Small intestine (tissue), 7 donors: Measurements from ENCODE around the gene ZNF211. TPM values are rescaled to one million over a fixed set of nuclear protein-coding genes. Genes with fewer than 3 reads are reported as not detected.
A peak's percentile ranks its signal among the peaks of the same experiment; 100 is the strongest.

ENCODE experiments used
- DNase-seq, 2 donors: peaks; one replicate each; pipeline versions ENCODE4 v3.0.0 to v3.0.0-alpha.2; 2013
- FAIRE-seq: peaks from 2 replicates; lab custom pipeline; 2012; peaks lifted over from hg19 to GRCh38; lab: Jason Lieb, UNC
- H3K27ac ChIP-seq, 3 donors: one replicate each; pipeline ENCODE4 v1.5.1; 2013; ENCODE audit warnings: low read length in 2 of 3, mild to moderate bottlenecking in 2 of 3, control low read depth in 1 of 3, inconsistent platforms in 1 of 3, low read depth in 1 of 3, moderate library complexity in 1 of 3
- H3K27me3 ChIP-seq, 3 donors: one replicate each; pipeline ENCODE4 v1.6.1; 2013; ENCODE audit warnings: low read length in 3 of 3, inconsistent platforms in 1 of 3; ENCODE audit not compliant: control insufficient read depth in 3 of 3, insufficient read depth in 3 of 3
- H3K36me3 ChIP-seq, 3 donors: one replicate each; pipeline ENCODE4 v1.6.1; 2013; ENCODE audit warnings: low read length in 3 of 3, inconsistent platforms in 1 of 3, low read depth in 1 of 3, mild to moderate bottlenecking in 1 of 3, moderate library complexity in 1 of 3; ENCODE audit not compliant: control insufficient read depth in 3 of 3, insufficient read depth in 2 of 3
- H3K4me1 ChIP-seq, 3 donors: one replicate each; pipeline ENCODE4 v1.6.1; 2013; ENCODE audit warnings: low read length in 2 of 3, inconsistent platforms in 1 of 3, low read depth in 1 of 3, mild to moderate bottlenecking in 1 of 3, moderate library complexity in 1 of 3; ENCODE audit not compliant: control insufficient read depth in 3 of 3, insufficient read depth in 2 of 3
- H3K4me3 ChIP-seq, 3 donors: one replicate each; pipeline ENCODE4 v1.5.1; 2013; ENCODE audit warnings: low read length in 3 of 3, control low read depth in 1 of 3, inconsistent platforms in 1 of 3, low read depth in 1 of 3, mild to moderate bottlenecking in 1 of 3, moderate library complexity in 1 of 3
- H3K9me3 ChIP-seq, 2 donors: one replicate each; pipeline ENCODE4 v1.6.1; 2013; ENCODE audit warnings: low read depth in 1 of 2, low read length in 1 of 2; ENCODE audit not compliant: control insufficient read depth in 2 of 2, insufficient read depth in 1 of 2
- WGBS, 3 donors: extraction: QIAGEN DNeasy Blood & Tissue Kit; methylation state at CpG; one replicate each; pipeline ENCODE4 v1.1.7; 2013; 5-methylcytosine and 5-hydroxymethylcytosine counted together
- polyA plus RNA-seq, 4 donors: library from polyadenylated mRNA; stranded (reverse) in 3 of 4; unstranded in 1 of 4; fragments of 200-250 nt in 3 of 4; fragments of 120-200 nt in 1 of 4; gene quantifications; one replicate each; pipeline versions ENCODE4 v1.2.1 to v1.2.3, GENCODE V29; 2013
- donor health status: healthy with polysubstance abuse.
- donor health status: control.
- donor health status: control.
- donor health status: Bipolar disorder and iron deficiency.
- donor health status: healthy.

ZNF211 gene
- polyA plus RNA-seq, 4 donors, result 4.3 to 20.0 (median 9.7) TPM

- no peak for FAIRE-seq
- Histone ChIP-seq H3K9me3 (peaks cover 7 to 57% of the 10 kb centered on the region in 2 donors), H3K4me3 (peak within 1 kb of the TSS; percentile 81 to 87 (median 87)), H3K27me3 (no peaks in the 10 kb centered on the region), H3K27ac (peak within 1 kb of the TSS in 2 of 3 donors; percentile 29 to 34), H3K36me3 (peaks cover 10 to 35% (median 21%) of the 10 kb centered on the region in 3 donors), H3K4me1 (peaks cover 0 to 3% (median 0%) of the 10 kb centered on the region in 3 donors)
- WGBS, 3 donors, result 2 to 3% (median 2%) methylated on average over 64 of the region's 64 CpGs
- DNase-seq, result peak; percentile 89 to 98
Observed at GRCh38 chr19:57613941-57614743, 18.8 kb upstream of the ZNF211 start, which contains the start of gene ZNF134. Gene ZNF134 (plus strand): TSS chr19:57614242. CDS start chr19:57619469, 5,227 bp downstream.

- Histone ChIP-seq H3K27ac (no peak overlapping the region), H3K4me1 (peaks cover 0 to 3% (median 0%) of the 10 kb centered on the region in 3 donors), H3K9me3 (peaks cover 13 to 62% of the 10 kb centered on the region in 2 donors), H3K27me3 (no peaks in the 10 kb centered on the region), H3K4me3 (peak overlapping the region in 1 of 3 donors; percentile 81), H3K36me3 (peaks cover 18 to 44% (median 33%) of the 10 kb centered on the region in 3 donors)
- DNase-seq, result no peak
- FAIRE-seq, result no peak
- WGBS, 3 donors, result 94 to 99% (median 97%) methylated on average over 3 of the region's 3 CpGs
Observed at GRCh38 chr19:57615346-57615745, 17.6 kb upstream of the ZNF211 start.

GRCh38 chr19:57620673-57621348 lies 12.2 kb upstream of the ZNF211 start:
- Histone ChIP-seq H3K4me1 (no peaks in the 10 kb centered on the region), H3K27ac (no peak overlapping the region), H3K27me3 (no peaks in the 10 kb centered on the region), H3K9me3 (peaks cover 15 to 87% of the 10 kb centered on the region in 2 donors), H3K4me3 (no peak overlapping the region), H3K36me3 (peaks cover 33 to 60% (median 49%) of the 10 kb centered on the region in 3 donors)
- FAIRE-seq (no peak), DNase-seq (no peak)
- WGBS, 3 donors, result 97 to 98% (median 98%) methylated on average over 10 of the region's 10 CpGs

GRCh38 chr19:57623091-57623490 lies 9.9 kb upstream of the ZNF211 start:
- Histone ChIP-seq H3K36me3 (peaks cover 31 to 43% (median 42%) of the 10 kb centered on the region in 3 donors), H3K4me3 (no peak overlapping the region), H3K27ac (no peak overlapping the region), H3K4me1 (no peaks in the 10 kb centered on the region), H3K9me3 (peaks cover 14 to 76% of the 10 kb centered on the region in 2 donors), H3K27me3 (no peaks in the 10 kb centered on the region)
- DNase-seq, result no peak
- FAIRE-seq, result no peak

GRCh38 chr19:57633832-57634131 lies 814 bp downstream of the ZNF211 start:
- no peak for DNase-seq
- Histone ChIP-seq H3K36me3 (peaks cover 0 to 12% (median 2%) of the 10 kb centered on the region in 3 donors), H3K4me1 (peaks cover 0 to 5% (median 5%) of the 10 kb centered on the region in 3 donors), H3K27me3 (no peaks in the 10 kb centered on the region), H3K4me3 (peak overlapping the region; percentile 76 to 93 (median 91)), H3K9me3 (peaks cover 0 to 14% of the 10 kb centered on the region in 2 donors), H3K27ac (no peak overlapping the region)
- 53 to 81% (median 74%) methylated on average over 6 of the region's 6 CpGs for WGBS, 3 donors
- FAIRE-seq, result no peak

- DNase-seq (no peak), FAIRE-seq (no peak)
- Histone ChIP-seq H3K27ac (no peak overlapping the region), H3K4me3 (no peak overlapping the region), H3K9me3 (peaks cover 2 to 38% of the 10 kb centered on the region in 2 donors), H3K27me3 (no peaks in the 10 kb centered on the region), H3K4me1 (peaks cover 0 to 5% (median 5%) of the 10 kb centered on the region in 3 donors), H3K36me3 (peaks cover 19 to 29% (median 28%) of the 10 kb centered on the region in 3 donors)
- 96 to 98% (median 97%) methylated on average over 4 of the region's 4 CpGs for WGBS, 3 donors
Observed at GRCh38 chr19:57637379-57637778, 4.4 kb downstream of the ZNF211 start.

- 96 to 97% (median 97%) methylated on average over 4 of the region's 4 CpGs for WGBS, 3 donors
- DNase-seq (no peak), FAIRE-seq (no peak)
- H3K4me3 ChIP-seq, result no peak overlapping the region
- peaks cover 2 to 52% of the 10 kb centered on the region in 2 donors for H3K9me3 ChIP-seq
- H3K27me3 ChIP-seq, result no peaks in the 10 kb centered on the region
- H3K27ac ChIP-seq, result no peak overlapping the region
- no peaks in the 10 kb centered on the region for H3K4me1 ChIP-seq
- H3K36me3 ChIP-seq, result peaks cover 19 to 29% (median 28%) of the 10 kb centered on the region in 3 donors
Observed at GRCh38 chr19:57641715-57642234, 8.8 kb downstream of the ZNF211 start.

GRCh38 chr19:57642396-57643046 lies 9.6 kb downstream of the ZNF211 start:
- DNase-seq (no peak), FAIRE-seq (no peak)
- Histone ChIP-seq H3K36me3 (peaks cover 19 to 28% (median 26%) of the 10 kb centered on the region in 3 donors), H3K27me3 (no peaks in the 10 kb centered on the region), H3K4me3 (no peak overlapping the region), H3K4me1 (no peaks in the 10 kb centered on the region), H3K27ac (no peak overlapping the region), H3K9me3 (peaks cover 2 to 51% of the 10 kb centered on the region in 2 donors)
- 91 to 95% (median 94%) methylated on average over 4 of the region's 4 CpGs for WGBS, 3 donors
